ENCODE data around the gene GCK.

Gene GCK

GRCh38 chr7:44102846-44103565 lies 86.2 kb downstream of the GCK start:
- no peak for DNase-seq

GRCh38 chr7:44101966-44102845 lies 87.0 kb downstream of the GCK start:
- no peak for DNase-seq

GRCh38 chr7:44101303-44101965 lies 87.8 kb downstream of the GCK start:
- no peak for DNase-seq

GRCh38 chr7:44100458-44101302 lies 88.6 kb downstream of the GCK start:
- no peak for DNase-seq

- no peak for DNase-seq
Measured at GRCh38 chr7:44099669-44100068, 89.6 kb downstream of the GCK start.

- DNase-seq: no peak
Measured at GRCh38 chr7:44098092-44099068, 90.9 kb downstream of the GCK start.

- no peak for DNase-seq
Measured at GRCh38 chr7:44097064-44097932, 91.9 kb downstream of the GCK start.

- no peak for DNase-seq
Measured at GRCh38 chr7:44096326-44096881, 92.8 kb downstream of the GCK start.

- no peak for DNase-seq
Measured at GRCh38 chr7:44095781-44096180, 93.5 kb downstream of the GCK start.

GRCh38 chr7:44094883-44095592 lies 94.2 kb downstream of the GCK start:
- no peak for DNase-seq

- no peak for DNase-seq
Measured at GRCh38 chr7:44094365-44094764, 94.9 kb downstream of the GCK start.
